Cerebellar nuclear complex (tissue), 1 donor: Measurements from ENCODE around the gene ST6GALNAC3.
"Not testable (repeated sequence)": the region's sequence is repeated elsewhere in the genome, so short reads cannot be mapped to it uniquely, and the experiment has no call there.

ENCODE experiments used
- DNase-seq, 2 experiments: peaks; one replicate each; lab custom pipeline; 2025; lab: John Stamatoyannopoulos, UW

ST6GALNAC3 gene

GRCh38 chr1:76640723-76641122 lies 566.2 kb downstream of the ST6GALNAC3 start:
- no peak for DNase-seq

DNA sequence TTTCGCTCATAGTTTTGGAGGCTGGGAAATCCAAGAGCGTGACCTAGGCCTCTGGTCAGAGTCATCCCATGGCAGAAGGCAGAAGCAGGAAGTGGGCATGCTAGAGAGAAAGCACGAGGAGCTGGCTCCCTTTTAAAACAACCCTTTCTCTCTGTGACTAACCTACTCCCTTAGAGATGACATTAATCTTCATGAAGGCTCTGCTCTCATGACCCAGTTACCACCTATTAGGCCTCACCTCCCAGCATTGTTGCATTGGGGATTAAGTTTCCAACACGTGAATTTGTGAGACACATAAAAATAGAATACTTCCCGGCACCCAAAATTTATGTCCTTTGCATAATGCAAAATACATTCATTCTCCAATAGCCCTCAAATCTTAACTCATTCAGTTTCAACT lies 569.6 kb downstream of the ST6GALNAC3 start:
- no peak for DNase-seq

- DNase-seq: not testable (repeated sequence)
Observed at GRCh38 chr1:76652860-76653259, 578.3 kb downstream of the ST6GALNAC3 start.

DNA sequence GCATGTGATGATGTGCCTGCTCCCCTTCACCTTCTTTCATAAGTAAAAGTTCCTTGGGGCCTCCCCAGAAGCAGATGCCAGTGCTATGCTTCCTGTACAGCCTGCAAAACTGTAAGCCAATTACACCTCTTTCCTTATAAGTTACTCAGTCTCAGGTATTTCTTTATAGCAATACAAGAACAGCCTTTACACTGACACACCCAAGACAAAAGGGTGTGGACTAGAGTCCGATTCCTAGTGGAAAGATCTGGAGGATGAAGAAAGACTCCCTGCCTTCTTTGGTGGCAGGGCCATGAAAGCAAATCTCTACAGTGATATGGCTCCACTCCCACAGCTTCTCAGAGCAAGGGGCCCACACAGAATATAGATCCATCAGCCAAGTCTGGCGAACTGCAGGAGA lies 583.1 kb downstream of the ST6GALNAC3 start:
- DNase-seq: no peak

- no peak for DNase-seq
Observed at GRCh38 chr1:76659171-76659940, 584.8 kb downstream of the ST6GALNAC3 start.

DNA sequence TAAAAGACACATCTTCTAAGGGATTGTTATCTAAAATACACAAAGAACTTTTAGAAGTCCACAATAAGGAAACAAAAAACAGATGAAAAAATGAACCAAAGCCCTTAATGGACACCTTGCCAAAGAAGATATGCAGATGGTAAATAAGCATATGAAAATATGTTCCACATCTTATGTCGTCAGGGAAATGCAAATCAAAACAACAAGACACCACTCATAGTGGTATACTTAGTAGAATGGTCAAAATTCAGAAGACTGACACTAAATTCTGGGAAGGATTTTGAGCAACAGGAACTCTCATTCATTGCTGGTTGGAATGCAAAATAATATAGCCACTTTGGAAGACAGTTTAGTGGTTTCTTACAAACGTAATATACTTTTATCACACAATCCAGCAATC lies 587.0 kb downstream of the ST6GALNAC3 start:
- no peak for DNase-seq

GRCh38 chr1:76666499-76666898 lies 592.0 kb downstream of the ST6GALNAC3 start:
- no peak for DNase-seq

- no peak for DNase-seq
Observed at GRCh38 chr1:76668046-76668445, 593.5 kb downstream of the ST6GALNAC3 start.

DNA sequence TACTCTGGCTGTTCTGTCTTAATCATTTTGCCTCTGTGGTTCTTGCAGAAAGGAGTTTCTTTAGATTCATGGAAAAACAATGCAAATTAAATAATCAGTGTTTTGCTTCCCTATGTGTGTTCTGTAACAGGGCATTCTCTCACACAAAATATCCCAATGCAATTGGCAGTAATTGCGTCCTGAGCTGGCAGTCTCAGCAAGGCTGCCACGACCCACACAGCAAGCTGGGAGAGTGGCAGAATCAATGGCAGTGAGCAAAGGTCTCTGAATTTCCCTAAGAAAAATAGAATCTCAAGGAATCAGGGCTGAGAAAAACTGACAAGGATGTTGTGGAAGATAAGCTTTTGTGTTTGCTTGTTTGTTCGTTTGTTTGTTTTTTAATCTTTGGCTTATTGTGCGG lies 594.6 kb downstream of the ST6GALNAC3 start:
- no peak for DNase-seq

- DNase-seq: no peak
Observed at GRCh38 chr1:76669624-76670315, 595.2 kb downstream of the ST6GALNAC3 start.

DNA sequence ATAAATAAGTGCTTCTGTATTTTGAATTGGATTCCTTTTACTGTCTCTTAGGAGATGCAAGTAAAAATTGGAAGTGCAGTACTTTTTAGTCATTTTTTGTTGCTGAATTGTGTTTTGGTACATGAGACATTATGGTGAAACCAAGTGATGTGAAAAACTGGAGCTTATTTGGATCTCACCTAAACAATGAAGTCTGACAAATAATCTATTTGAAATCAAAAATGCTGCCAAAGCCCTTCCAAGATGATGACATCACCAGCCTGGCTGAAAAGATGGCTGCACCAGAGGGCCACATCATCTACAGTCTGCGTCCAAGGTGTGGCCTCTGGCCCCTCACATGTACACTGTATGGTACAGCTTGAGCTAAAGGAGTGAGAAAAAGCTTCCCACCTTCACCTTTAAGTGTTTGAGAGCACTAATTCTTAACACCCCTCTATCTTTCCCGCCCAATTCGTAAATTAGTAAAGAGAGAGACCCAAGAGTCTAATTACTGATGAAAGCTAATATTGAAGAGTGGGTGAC lies 600.2 kb downstream of the ST6GALNAC3 start:
- no peak for DNase-seq

DNA sequence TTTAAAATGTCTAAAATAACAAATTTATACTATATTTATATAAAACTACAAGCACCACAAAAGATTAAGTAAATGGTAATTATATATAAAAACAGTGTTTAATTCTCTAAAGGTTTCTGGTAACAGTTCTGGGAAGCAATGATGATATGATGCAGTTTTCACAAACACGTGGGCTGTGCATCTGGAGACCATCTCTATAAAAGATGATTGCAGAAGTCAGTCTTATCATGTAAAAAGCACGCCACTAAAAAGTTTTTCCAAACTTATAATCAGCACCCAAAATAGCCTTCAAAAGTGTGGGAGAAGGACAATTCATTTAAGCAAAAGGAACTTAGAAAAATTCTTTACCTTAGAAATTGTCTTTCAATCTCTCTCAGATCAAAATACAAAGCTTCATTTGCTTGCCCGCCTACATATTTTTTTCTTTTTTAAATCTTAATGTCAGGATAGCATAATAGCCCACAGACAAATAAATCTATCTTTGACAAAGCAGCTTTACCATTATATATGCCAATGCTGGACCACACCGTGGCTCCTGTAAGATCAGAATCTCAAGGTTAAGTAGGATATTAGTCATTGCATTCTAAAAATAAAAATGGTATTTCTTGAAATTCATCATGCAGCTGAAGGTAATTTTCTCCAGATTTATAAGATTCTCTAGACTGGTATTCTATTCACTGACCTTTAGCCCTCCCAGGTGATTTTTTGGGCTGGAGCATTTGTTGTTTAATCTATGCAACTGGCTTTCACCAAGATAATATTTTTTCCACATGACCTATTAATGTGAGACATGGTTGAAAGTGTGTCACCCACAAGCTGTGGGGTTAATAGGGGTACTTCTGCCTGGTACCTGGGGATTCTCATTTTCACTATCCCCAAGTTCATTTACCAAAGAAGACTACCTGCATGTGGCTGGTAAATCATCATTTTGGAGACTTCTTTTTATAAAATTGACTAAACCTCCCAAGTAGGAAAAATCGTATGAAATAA lies 603.2 kb downstream of the ST6GALNAC3 start:
- DNase-seq: no peak

- DNase-seq: no peak
Observed at GRCh38 chr1:76679534-76680152, 605.1 kb downstream of the ST6GALNAC3 start.

- DNase-seq: no peak
Observed at GRCh38 chr1:76680651-76681050, 606.1 kb downstream of the ST6GALNAC3 start.

- no peak for DNase-seq
Observed at GRCh38 chr1:76682138-76682537, 607.6 kb downstream of the ST6GALNAC3 start.
